ENCODE results near the gene ACAD11. TPM values are rescaled to one million over a fixed set of nuclear protein-coding genes. Genes with fewer than 3 reads are reported as not detected.

Gene ACAD11
- total RNA-seq, 1 experiment from 2014 or later = 15.6 TPM

DNA sequence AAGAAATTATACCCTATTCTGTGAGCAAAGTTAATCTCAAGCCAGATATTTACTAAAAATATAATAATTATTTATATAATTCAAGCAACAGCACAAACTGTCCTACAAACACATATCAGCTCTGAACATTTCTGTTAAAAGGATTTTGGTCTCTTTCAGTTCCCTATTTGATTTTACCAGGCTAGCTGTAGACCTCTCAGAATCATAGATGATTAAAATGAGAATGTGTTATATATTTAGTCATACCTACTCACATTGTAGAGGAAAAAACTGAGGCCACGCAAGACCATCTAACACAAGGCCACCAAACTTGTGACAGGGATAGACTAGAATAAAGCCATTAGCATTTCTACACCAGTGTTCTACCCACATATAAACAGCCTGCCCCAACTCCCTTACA is 34.0 kb downstream of the ACAD11 start:
- no peak overlapping the region for H3K4ac ChIP-seq (ENCODE audit: low read depth, low read length)
- no peaks in the 10 kb centered on the region for H3K79me1 ChIP-seq (ENCODE audit: insufficient read depth, low read depth, low read length, poor library complexity, severe bottlenecking)
- H3K9me3 ChIP-seq (ENCODE audit: control insufficient read depth, low read depth, low read length) = no peaks in the 10 kb centered on the region
- no peak overlapping the region for H3K4me2 ChIP-seq (ENCODE audit: insufficient read depth, insufficient read length, low read length)
- H3K14ac ChIP-seq (ENCODE audit: insufficient read depth, low read length) = no peak overlapping the region
- no peaks in the 10 kb centered on the region for H3K23me2 ChIP-seq (ENCODE audit: insufficient read length, low read depth, low read length, poor library complexity, severe bottlenecking)
- H3K18ac ChIP-seq (ENCODE audit: insufficient read length, low read depth, low read length) = no peak overlapping the region
- H2AK5ac ChIP-seq (ENCODE audit: insufficient read length, low read length) = no peak overlapping the region
- no peak overlapping the region for H3K9ac ChIP-seq (ENCODE audit: extremely low read depth, insufficient read length, low read length)
- Mint-ChIP-seq H3K27me3 (ENCODE audit: low read depth) (no peaks in the 10 kb centered on the region), H3K9me3 (no peaks in the 10 kb centered on the region), H3K27ac (peak overlapping the region in 1 of 3 experiments; percentile 77; a peak in 2 of 7 replicates), H3K4me3 (no peak overlapping the region), H3K4me1 (peaks cover 17 to 18% of the 10 kb centered on the region in 2 experiments), H3K36me3 (ENCODE audit: insufficient read depth in 1 of 3, low read depth in 3 of 3) (peaks cover 0 to 21% (median 16%) of the 10 kb centered on the region in 3 experiments; a peak in 4 of 7 replicates)
- H3T11ph ChIP-seq (ENCODE audit: low read length) = peak overlapping the region; percentile 36
- H2BK12ac ChIP-seq (ENCODE audit: insufficient read length, low read depth, low read length) = no peak overlapping the region
- WGBS (ENCODE audit: extremely low coverage, insufficient read length, low lambda C conversion rate) = no CpG with 5 or more reads among the region's 1 CpG
- no peaks in the 10 kb centered on the region for H4K20me1 ChIP-seq (ENCODE audit: control insufficient read depth, insufficient read depth, insufficient read length)
- H2BK5ac ChIP-seq (ENCODE audit: insufficient read length, low read length) = no peak overlapping the region
- no peak overlapping the region for H3K23ac ChIP-seq (ENCODE audit: insufficient read length, low read depth, low read length)
- no peak overlapping the region for H3K27ac ChIP-seq (ENCODE audit: insufficient read length, low read depth, low read length)
- no peak overlapping the region for H2BK120ac ChIP-seq (ENCODE audit: low read depth, low read length, poor library complexity, severe bottlenecking)
- H2AFZ ChIP-seq (ENCODE audit: low read length) = no peak overlapping the region
- H4K5ac ChIP-seq (ENCODE audit: insufficient read length, low read depth, low read length) = no peak overlapping the region
- TF ChIP-seq, protein P1, sequence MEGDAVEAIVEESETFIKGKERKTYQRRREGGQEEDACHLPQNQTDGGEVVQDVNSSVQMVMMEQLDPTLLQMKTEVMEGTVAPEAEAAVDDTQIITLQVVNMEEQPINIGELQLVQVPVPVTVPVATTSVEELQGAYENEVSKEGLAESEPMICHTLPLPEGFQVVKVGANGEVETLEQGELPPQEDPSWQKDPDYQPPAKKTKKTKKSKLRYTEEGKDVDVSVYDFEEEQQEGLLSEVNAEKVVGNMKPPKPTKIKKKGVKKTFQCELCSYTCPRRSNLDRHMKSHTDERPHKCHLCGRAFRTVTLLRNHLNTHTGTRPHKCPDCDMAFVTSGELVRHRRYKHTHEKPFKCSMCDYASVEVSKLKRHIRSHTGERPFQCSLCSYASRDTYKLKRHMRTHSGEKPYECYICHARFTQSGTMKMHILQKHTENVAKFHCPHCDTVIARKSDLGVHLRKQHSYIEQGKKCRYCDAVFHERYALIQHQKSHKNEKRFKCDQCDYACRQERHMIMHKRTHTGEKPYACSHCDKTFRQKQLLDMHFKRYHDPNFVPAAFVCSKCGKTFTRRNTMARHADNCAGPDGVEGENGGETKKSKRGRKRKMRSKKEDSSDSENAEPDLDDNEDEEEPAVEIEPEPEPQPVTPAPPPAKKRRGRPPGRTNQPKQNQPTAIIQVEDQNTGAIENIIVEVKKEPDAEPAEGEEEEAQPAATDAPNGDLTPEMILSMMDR (conservative IDR thresholded peaks at IDR 0.05) = no peak
- no peaks in the 10 kb centered on the region for H3K79me2 ChIP-seq (ENCODE audit: insufficient read depth, low read length)
- H3K27me3 ChIP-seq (ENCODE audit: insufficient read depth, low read length) = no peaks in the 10 kb centered on the region
- DNase-seq = no peak
- H2BK15ac ChIP-seq (ENCODE audit: low read depth, low read length) = no peak overlapping the region
- H3K56ac ChIP-seq (ENCODE audit: insufficient read length, low read depth, low read length) = no peak overlapping the region
- H3K4me1 ChIP-seq (ENCODE audit: insufficient read depth, low read length) = no peaks in the 10 kb centered on the region; the same call in 1 of the 2 replicates
- no peak overlapping the region for H4K91ac ChIP-seq (ENCODE audit: insufficient read length, low read depth, low read length)
- H4K8ac ChIP-seq (replicated peaks; ENCODE audit: insufficient read length, low read depth, low read length) = no peak overlapping the region
- no peak overlapping the region for H2BK20ac ChIP-seq (ENCODE audit: low read depth, low read length, poor library complexity, severe bottlenecking)
